Upper lobe of right lung (tissue), 1 donor: ENCODE measurements around the gene RAF1. TPM values are rescaled to one million over a fixed set of nuclear protein-coding genes. Genes with fewer than 3 reads are reported as not detected.

Experiments
- ATAC-seq: fragments of 200-7000 bp; cut with Tn5 transposase; one replicate; pipeline ENCODE4 v1.9.1; 2020; ENCODE audit warnings: mild to moderate bottlenecking, moderate library complexity
- DNase-seq: peaks from one replicate; pipeline ENCODE4 v3.0.0-alpha.2; 2020
- H3K27ac ChIP-seq: fragments of 200-600 bp; one replicate; pipeline ENCODE4 v1.8.0; 2022
- H3K27me3 ChIP-seq: fragments of 200-600 bp; one replicate; pipeline ENCODE4 v1.8.0; 2022; ENCODE audit warnings: mild to moderate bottlenecking
- H3K36me3 ChIP-seq: fragments of 200-600 bp; one replicate; pipeline ENCODE4 v1.8.0; 2022
- H3K4me1 ChIP-seq: fragments of 200-600 bp; one replicate; pipeline ENCODE4 v1.8.0; 2022
- H3K4me3 ChIP-seq: fragments of 200-600 bp; one replicate; pipeline ENCODE4 v1.8.0; 2022; ENCODE audit warnings: mild to moderate bottlenecking
- H3K9me3 ChIP-seq: fragments of 200-600 bp; one replicate; pipeline ENCODE4 v1.8.0; 2022
- CTCF ChIP-seq: fragments of 200-600 bp; IDR thresholded peaks from one replicate; pipeline ENCODE4 v1.8.0; 2022; ENCODE audit warnings: antibody characterized with exemption
- intact Hi-C: fragments of 100-400 bp; cut with DNase I; formaldehyde crosslinking; loops from one replicate; pipeline ENCODE4 v1.11.0; 2022
- long read RNA-seq: library from polyadenylated mRNA; unstranded; transcript quantifications from one replicate; pipeline ENCODE4 v2.0.0, GENCODE V29; 2021
- total RNA-seq: library from RNA; stranded (reverse); fragmentation: NEBNext Ultra II Directional; extraction: Animal tissue kit (Norgen Biotek cat#: 25700); gene quantifications from one replicate; pipeline ENCODE4 v1.2.1, GENCODE V29; 2021
- donor health status: DM: no; HTN: yes; CAD: no; lungs with severe emphysema.

RAF1 gene
- total RNA-seq: 91.6 TPM
- long read RNA-seq, transcript RAF1-201 (17 exons, 3,300 nt): major isoform, 79 of 119 reads
- long read RNA-seq, partial matches to known transcripts: 6 of 119 reads
- long read RNA-seq, other reads (novel, unspliced or antisense): 32 of 119 reads

- H3K27ac ChIP-seq: peak within 1 kb of the TSS; percentile 99
- peaks cover 34% of the 10 kb centered on the region for H3K4me1 ChIP-seq
- intact Hi-C loops: no loop called here
- peak within 1 kb of the TSS; percentile 86 for H3K4me3 ChIP-seq
- no peak for TF ChIP-seq CTCF
- H3K36me3 ChIP-seq: no peaks in the 10 kb centered on the region
- H3K9me3 ChIP-seq: no peaks in the 10 kb centered on the region
- ATAC-seq (peak; percentile 99), DNase-seq (peak; percentile 99)
- no peaks in the 10 kb centered on the region for H3K27me3 ChIP-seq
Observed at GRCh38 chr3:12663936-12664908, at the start of gene RAF1. TSS of gene RAF1 (minus strand) at chr3:12664117. CDS start at chr3:12618721, 45,396 bp downstream.

GRCh38 chr3:12710062-12710461, 46.1 kb upstream of the RAF1 start:
- TF ChIP-seq CTCF: no peak
- intact Hi-C loops: no loop called here
- Histone ChIP-seq H3K36me3 (no peaks in the 10 kb centered on the region), H3K27ac (no peak overlapping the region), H3K4me3 (no peak overlapping the region), H3K4me1 (no peaks in the 10 kb centered on the region), H3K9me3 (no peaks in the 10 kb centered on the region), H3K27me3 (no peaks in the 10 kb centered on the region)
- no peak for ATAC-seq
- no peak for DNase-seq

GRCh38 chr3:12709334-12709733, 45.4 kb upstream of the RAF1 start:
- no peaks in the 10 kb centered on the region for H3K36me3 ChIP-seq
- DNase-seq (no peak), ATAC-seq (no peak)
- no peaks in the 10 kb centered on the region for H3K27me3 ChIP-seq
- H3K27ac ChIP-seq: no peak overlapping the region
- no peak overlapping the region for H3K4me3 ChIP-seq
- H3K9me3 ChIP-seq: no peaks in the 10 kb centered on the region
- intact Hi-C loops: no loop called here
- H3K4me1 ChIP-seq: no peaks in the 10 kb centered on the region
- TF ChIP-seq CTCF: no peak

GRCh38 chr3:12708584-12709192, 44.8 kb upstream of the RAF1 start:
- Histone ChIP-seq H3K36me3 (no peaks in the 10 kb centered on the region), H3K9me3 (no peaks in the 10 kb centered on the region), H3K27me3 (no peaks in the 10 kb centered on the region), H3K4me3 (no peak overlapping the region), H3K4me1 (no peaks in the 10 kb centered on the region), H3K27ac (no peak overlapping the region)
- no peak for TF ChIP-seq CTCF
- DNase-seq (no peak), ATAC-seq (no peak)
- intact Hi-C loops: no loop called here

- Histone ChIP-seq H3K4me3 (no peak overlapping the region), H3K27me3 (no peaks in the 10 kb centered on the region), H3K4me1 (no peaks in the 10 kb centered on the region), H3K27ac (no peak overlapping the region), H3K36me3 (no peaks in the 10 kb centered on the region), H3K9me3 (no peaks in the 10 kb centered on the region)
- intact Hi-C loops: no loop called here
- no peak for TF ChIP-seq CTCF
- DNase-seq: no peak
- ATAC-seq: no peak
Observed at GRCh38 chr3:12707449-12707848, 43.5 kb upstream of the RAF1 start.
